HG02571 (cell line): ENCODE data around the gene PCDH9.

ENCODE experiments used
- ATAC-seq: cut with Tn5 transposase; IDR thresholded peaks from one replicate; pipeline ENCODE4 v1.9.1; 2021; ENCODE audit warnings: mild to moderate bottlenecking, moderate library complexity; ENCODE audit not compliant: unreplicated experiment

Gene PCDH9

GRCh38 chr13:67048821-67049150 is 181.3 kb downstream of the PCDH9 start:
- ATAC-seq = no peak

DNA sequence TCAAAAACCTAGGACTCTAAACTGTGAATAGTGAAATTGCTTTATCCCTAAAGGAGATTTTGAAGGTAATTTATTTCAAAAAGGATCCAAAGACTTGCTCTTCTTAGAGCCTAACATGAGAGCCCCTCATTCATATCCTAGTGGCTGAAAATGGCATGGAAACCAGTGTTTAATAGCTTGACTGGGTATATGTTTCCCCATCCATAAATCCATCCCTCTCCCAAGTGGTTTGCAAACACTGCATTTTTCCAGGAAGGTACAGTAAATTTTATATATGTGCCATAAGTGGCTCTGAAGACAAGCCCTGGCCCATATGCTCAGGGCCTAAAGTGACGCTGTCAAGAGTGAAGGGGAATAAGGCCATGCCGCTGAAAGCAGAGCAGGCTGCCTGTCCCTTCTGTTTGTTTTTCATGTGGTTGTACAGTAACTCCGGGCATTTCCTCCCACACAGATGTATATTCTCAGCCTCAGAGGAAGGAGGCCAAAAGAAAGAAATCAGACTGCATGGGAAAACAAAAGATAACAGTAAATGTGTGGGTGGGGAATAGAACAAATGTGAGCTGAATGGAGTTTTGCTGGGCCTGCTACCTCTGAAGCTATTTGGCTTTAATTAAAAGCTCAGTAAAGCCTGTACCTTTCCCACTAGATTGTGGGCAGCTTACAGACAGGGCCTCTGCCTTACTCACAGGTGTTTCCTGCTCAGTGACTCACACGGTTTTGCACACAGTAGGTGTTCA is 181.9 kb downstream of the PCDH9 start:
- peak; percentile 89 for ATAC-seq

GRCh38 chr13:67045357-67045756 is 184.8 kb downstream of the PCDH9 start:
- no peak for ATAC-seq

DNA sequence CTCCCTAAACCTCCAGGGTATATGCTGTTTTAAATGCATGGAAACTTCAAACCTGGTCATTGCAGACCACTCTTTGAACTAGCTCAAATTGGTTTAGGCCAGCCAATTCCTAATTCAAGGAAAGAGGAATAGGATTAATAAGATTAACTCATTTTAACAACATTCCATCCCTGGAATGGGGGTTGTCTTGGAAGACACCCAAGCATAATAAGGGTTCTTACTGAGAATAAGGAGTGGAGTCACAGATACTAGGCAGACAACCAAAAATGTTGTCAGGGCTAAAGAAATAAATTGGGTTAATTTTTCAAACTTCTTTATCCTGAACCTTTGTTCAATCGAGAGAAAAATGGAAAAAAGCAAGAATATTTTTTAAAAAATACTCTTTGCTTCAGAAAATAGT is 186.2 kb downstream of the PCDH9 start:
- ATAC-seq = no peak

- ATAC-seq = no peak
These were observed 187.6 kb downstream of the PCDH9 start for GRCh38 chr13:67042556-67042955.

DNA sequence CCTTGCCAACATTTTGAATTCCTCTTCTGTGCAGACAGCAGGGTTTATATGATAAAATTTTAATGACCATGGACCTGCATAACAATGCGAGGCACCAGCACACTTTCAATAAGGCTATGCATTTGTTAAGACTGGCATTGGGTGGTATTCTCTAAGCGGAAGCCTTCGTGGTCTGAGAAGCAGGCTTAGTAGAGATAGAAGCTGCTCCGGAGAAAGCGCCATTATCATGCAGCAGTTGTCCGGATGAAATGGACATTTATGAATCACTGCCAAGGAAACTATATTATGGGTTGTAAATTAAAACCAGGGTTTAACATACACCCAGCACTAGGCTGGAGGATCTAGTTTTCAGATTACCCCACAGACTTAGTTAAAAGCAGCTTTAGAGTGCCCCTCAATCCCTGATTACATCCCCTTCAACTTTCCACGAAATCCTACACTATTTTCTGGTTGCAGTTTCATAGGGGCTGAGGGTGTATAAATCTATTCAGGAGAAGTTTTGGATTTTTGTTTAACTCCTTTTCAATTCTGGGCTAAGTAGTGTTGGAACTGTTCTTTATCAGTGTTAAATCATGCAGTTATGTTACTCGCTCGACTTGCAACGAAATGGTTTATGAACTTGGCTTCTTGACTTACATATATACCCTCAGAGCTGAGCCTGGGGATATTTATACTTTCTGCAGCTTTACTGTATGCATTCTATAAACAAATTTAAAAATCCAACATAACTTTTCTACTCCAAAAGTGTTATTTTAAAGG is 193.3 kb downstream of the PCDH9 start:
- ATAC-seq = no peak

GRCh38 chr13:67033170-67033569 is 197.0 kb downstream of the PCDH9 start:
- ATAC-seq = no peak

GRCh38 chr13:67023130-67023876 is 206.8 kb downstream of the PCDH9 start:
- no peak for ATAC-seq

GRCh38 chr13:67018775-67019174 is 211.4 kb downstream of the PCDH9 start:
- no peak for ATAC-seq

DNA sequence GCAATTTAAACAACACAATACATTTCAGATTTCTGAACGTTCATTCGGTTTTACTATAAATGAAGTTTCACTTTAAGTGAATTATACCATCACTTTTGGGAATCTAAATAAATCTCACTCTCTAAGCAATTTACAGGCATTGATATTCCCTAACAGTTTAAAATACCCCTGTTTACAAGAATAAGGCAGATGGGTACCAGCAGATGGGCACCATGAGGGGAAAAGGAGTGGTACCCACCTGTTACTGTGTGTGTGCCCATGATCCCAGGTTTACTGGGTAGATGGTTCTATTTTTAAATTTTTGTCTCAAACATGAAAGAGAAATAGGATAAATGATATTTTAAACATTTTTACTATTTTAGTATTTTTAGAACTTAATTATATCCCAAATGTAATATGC is 212.9 kb downstream of the PCDH9 start:
- ATAC-seq = no peak

- ATAC-seq = no peak
These were observed 214.0 kb downstream of the PCDH9 start for GRCh38 chr13:67015976-67016600.

DNA sequence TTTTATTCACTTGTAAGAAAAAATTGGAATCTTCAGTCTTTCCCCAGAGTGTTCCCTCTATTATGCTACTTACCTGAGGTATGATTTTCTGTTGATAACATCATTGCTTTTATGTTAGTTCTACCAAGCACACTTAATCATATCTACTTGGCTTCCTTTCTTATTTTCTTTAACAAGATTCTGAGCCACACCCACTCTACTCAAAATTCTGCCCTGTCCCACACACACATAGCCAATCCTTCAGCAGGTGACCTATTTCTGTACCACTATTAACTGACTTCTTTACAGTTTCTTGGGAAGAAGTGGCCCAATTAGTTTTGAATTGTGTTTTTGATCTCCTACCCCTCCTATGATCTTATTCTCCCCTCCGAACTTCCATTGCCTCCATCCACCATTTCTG is 215.7 kb downstream of the PCDH9 start:
- no peak for ATAC-seq

DNA sequence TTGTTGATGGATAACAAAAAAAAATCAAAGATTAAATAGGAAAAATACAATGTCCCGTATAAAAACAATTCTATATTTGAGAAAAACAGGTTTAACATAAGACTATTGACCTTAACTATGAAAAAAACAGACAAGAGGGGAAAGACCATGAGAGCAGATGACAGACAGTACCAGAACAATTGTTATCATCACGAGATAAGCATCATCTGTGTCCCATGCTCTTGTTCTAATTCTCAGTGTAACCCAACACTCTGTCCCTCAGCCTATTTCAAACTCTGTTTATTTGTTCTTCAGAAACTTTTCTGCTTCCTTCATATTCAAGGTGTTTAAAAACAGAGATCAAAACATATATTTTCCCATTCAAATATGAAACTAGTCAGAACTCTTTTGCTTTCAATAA is 216.4 kb downstream of the PCDH9 start:
- no peak for ATAC-seq

GRCh38 chr13:67008075-67008668 is 222.0 kb downstream of the PCDH9 start:
- no peak for ATAC-seq

DNA sequence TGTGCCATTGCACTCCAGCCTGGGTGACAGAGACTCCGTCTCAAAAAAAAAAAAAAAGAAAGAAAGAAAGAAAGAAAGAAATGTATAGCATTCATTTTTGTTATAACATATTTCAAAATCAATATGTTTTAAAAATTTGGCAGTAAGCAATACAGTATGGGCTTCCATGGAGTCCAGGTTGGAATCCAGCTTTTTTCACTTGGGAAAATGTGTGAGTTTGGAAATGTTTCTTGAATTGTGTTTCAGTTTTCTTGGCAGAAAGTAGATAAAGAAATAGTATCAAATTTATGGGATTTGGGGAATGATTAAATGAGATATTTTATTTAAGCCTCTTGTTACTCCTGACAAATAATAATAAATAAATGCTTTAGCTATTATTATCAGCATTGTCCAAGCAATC is 225.6 kb downstream of the PCDH9 start:
- no peak for ATAC-seq

- no peak for ATAC-seq
These were observed 226.4 kb downstream of the PCDH9 start for GRCh38 chr13:67003743-67004142.

DNA sequence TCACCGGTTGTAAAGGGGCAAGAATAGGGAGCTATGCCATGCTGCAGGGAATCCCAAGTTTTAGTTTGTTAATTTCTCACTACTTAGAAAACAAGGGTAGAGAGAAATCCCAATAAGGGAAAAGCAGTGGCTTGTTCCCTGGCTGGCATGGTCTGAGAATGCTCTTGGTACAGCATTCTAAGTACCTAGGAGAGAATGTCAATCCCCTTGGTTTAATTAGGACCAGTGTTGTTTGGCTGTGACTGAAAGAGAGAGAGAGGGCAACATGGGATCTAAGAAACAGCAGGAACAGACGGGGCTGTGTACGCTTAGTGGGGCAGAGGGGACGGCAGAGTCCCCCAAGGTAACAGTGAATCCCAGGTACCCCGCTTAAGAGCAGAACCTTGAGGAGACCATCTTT is 228.8 kb downstream of the PCDH9 start:
- ATAC-seq = no peak

- no peak for ATAC-seq
These were observed 233.6 kb downstream of the PCDH9 start for GRCh38 chr13:66996503-66996902.

- peak; percentile 75 for ATAC-seq
These were observed 234.9 kb downstream of the PCDH9 start for GRCh38 chr13:66995203-66995611.

DNA sequence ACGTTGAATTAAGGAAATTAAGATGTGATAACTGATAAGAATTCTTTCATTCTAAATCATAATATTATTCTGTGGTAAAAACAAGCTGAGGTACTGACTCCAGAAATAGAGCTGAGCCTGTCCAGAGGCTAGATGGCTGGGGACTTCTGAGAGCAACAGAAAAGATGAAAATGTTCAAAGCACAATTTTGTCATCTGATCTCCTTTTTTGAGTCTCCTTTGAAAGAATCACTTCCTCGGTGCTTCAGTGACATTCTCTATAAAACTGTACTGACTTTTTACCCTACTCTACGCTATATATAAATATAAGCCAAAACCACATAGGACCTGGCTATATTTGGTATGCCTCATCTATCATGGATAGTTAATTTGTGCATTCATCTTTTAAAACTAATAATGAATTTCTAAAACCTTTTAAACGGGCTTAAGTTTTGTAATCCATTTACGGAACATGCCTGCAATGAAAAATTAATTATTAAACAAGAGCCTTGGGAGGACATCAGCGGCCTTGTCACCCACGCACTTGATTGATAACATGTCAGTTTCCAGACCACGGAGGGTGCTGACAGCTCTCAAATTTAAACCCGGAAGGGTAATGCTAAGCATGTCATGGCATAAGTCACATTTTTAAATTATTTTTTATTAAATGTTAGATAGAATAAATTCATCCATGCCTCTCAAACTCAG is 235.5 kb downstream of the PCDH9 start:
- ATAC-seq = peak; percentile 36
